GM21825 (cell line): Measurements from ENCODE around the gene SLC5A9.
"Not testable (repeated sequence)": the region's sequence is repeated elsewhere in the genome, so short reads cannot be mapped to it uniquely, and the experiment has no call there.

Experiments
- ATAC-seq: cut with Tn5 transposase; IDR thresholded peaks from one replicate; pipeline ENCODE4 v1.9.1; 2021; ENCODE audit warnings: mild to moderate bottlenecking, moderate library complexity; ENCODE audit not compliant: unreplicated experiment

Gene SLC5A9

DNA sequence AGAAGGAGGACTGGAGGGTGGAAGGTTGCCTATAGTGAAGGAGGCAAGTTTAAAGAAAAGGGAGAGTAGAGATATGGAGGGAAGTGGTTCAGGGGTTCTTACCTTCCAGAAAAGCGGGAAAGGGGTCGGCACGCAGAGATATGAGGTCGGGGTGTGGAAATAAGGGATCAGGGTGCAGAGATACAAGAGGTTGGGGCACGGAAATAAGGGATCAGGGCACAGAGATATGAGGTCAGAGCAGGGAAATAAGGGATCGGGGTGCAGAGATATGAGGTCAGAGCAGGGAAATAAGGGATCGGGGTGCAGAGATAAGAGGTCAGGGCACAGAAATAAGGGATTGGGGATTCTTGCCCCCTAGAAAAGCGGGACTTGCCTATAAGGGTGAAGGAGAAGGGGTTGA is 9.1 kb upstream of the SLC5A9 start:
- ATAC-seq: not testable (repeated sequence)

DNA sequence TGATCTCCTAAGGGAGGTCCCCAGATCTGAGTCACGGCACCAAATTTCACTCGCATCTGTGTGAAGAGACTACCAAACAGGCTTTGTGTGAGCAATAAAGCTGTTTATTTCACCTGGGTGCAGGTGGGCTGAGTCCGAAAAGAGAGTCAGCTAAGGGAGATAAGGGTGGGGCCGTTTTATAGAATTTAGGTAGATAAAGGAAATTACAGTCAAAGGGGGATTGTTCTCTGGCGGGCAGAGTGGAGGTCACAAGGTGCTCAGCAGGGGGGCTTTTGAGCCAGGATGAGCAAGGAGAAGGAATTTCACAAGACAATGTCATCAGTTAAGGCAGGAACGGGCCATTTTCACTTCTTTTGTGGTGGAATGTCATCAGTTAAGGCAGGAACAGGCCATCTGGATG is 8.2 kb upstream of the SLC5A9 start:
- not testable (repeated sequence) for ATAC-seq

- no peak for ATAC-seq
Measured at GRCh38 chr1:48214820-48215219, 7.7 kb upstream of the SLC5A9 start.

DNA sequence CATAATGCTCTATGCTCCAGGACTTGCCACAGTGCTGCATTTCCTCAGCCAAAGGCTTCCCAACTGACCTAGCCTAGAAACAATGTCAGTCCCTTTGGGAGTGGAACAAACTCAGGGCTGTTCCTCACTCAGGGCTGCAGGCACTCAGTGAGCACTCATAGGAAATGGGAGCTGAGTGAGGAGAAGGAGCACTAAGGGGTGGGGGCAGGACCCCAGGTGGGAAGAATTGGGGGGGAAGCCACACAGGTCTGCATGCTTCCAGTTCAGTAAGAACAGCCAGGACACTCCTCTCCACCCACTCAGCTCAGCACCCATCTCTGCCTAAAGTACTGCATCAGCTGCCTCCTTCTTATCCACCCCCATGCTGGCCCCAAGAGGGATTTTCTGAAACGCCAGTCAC is 7.3 kb upstream of the SLC5A9 start:
- ATAC-seq: no peak

DNA sequence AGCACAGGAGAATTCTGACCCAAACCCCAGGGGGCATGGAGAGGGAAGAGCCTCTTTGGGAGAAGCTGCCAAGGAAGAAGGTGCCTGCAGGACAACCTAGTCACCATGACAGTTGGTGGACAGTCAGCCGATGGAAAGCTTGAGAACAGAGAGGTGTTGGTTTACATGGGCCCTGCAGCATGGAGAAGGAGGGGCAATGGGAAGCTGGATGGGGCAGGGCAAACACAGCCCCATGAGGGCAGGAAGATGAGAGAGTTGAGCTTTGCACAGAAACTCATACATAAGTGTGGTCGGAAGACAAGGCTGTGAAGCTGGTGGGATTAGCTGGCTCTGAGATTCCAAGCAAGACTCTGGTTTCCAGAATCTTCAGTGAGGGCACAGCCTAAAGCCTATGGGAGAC is 6.6 kb upstream of the SLC5A9 start:
- no peak for ATAC-seq

DNA sequence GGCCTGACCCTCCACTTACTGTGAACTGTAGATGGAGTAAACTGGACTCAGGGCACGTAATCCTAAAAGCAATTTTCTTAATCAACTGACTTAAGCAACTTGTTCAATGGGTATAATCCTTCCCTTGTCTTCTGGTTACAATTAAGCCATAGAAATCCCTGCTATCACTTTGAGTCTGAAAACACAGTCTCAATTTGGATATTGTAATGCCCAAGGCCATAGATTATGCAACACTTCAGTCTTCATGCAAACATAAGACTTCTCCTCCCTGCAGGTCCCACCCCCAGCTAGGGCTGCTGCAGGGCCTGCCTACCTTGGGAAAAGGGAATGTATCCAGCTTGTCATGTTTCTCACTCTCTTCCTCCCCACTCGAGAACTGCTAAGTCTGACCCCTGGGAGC is 6.2 kb upstream of the SLC5A9 start:
- ATAC-seq: no peak

DNA sequence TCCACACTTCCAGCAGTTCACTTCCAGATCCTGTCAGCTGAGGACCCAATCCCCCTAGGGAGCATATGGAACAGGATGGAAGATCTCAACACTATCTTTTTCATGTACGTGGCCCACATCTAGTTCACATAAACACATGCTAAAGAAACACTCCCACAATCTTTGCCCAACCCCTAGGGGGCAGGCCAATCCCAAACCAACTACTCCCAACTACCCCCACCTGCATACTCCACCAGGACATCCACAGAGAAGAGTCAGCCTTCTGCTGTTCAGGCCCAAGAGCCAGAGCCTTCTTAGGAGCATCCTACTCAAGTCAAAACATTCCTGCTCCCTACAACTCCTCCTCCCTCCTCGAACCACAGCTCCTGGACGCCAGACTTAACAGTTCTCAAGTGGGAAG is 5.6 kb upstream of the SLC5A9 start:
- no peak for ATAC-seq

DNA sequence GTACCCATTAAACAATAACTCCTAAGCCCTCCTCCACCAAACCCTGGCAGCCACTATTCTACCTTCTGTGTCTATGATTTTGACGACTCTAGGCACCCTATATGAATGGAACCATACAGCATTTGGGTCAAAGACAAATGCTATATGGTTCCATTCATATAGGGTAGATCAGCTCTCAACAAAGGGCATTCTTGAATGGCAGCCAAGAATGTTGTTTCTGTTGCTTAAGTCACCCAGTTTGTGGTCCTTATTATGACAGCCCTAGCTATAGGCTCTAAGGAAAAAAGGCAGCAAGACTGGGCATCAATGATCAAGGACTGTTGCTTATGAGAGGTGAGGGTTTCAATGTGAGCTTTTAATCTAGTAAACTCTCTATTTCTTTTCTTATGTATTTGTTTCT is 4.7 kb upstream of the SLC5A9 start:
- ATAC-seq: no peak

GRCh38 chr1:48219803-48220202 is 2.7 kb upstream of the SLC5A9 start:
- no peak for ATAC-seq

GRCh38 chr1:48221122-48221521 is 1.4 kb upstream of the SLC5A9 start:
- ATAC-seq: no peak

GRCh38 chr1:48221657-48222056 is 859 bp upstream of the SLC5A9 start:
- ATAC-seq: no peak

- no peak for ATAC-seq
Measured at GRCh38 chr1:48223366-48224240, 1.1 kb downstream of the SLC5A9 start.

DNA sequence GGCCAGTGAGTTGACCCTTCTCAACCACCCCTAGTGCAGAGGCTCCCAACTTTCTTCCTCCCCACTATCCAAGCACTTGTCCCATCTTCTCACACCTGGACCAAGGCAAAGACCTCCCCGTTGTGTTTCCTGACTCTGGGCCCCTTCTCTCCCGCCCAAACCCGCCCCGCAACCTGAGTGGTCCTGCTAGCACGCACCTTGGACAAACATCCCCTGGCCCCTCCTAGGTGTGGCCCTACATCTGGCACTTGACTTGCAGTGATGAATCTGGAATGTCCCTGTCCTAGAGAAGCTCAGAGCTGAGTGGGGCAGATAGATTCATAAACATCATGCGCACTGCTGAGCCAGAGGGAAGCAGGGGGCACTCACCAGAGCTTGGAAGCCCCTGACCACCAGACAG is 2.3 kb downstream of the SLC5A9 start:
- no peak for ATAC-seq

DNA sequence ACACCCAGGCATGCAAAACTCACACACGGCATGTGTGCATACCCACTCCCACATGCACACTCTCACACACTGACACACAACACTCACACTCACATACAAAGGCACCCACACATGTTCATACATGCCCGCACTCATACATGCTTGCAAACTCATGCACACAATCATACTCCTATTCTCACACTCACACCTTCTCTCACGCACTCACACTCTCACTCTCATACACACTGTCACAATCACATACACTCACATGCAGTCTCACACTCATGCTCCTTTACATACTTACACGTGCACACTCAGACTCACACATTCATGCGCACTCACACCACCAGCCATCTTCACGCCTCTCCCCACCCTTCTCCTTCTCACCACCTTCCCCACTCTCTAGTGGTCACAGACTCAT is 3.1 kb downstream of the SLC5A9 start:
- no peak for ATAC-seq

DNA sequence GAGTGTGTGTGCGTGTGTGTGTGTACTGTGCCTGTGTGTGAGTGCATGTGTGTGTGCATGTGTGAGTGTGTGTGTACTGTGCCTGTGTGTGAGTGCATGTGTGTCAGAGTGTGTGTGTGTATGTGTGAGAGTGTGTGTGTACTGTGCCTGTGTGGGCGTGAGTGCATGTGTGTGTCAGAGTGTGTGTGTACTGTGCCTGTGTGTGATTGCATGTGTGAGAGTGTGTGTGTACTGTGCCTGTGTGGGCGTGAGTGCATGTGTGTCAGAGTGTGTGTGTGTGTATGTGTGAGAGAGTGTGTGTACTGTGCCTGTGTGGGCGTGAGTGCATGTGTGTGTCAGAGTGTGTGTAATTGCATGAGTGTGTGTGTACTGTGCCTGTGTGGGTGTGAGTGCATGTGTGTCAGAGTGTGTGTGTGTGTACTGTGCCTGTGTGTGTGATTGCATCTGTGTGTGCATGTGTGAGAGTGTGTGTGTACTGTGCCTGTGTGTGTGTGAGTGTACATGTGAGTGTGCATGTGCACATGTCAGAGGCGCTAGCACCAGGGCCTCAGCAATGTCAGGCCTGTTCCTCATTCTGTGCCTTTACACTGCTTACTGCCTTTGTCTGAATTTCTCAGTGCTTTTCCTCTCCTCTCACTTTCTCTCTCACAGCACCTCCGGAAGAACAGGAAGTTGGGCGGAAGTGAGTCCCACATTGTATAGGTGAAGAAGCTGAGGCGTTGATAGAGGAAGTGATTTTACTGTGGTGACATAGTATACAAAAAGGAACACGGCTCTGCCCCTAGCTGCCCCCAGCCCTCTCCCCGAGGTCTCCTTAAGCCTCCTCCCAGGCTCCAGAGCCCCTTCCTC is 4.9 kb downstream of the SLC5A9 start:
- no peak for ATAC-seq

GRCh38 chr1:48228156-48228555 is 5.6 kb downstream of the SLC5A9 start:
- no peak for ATAC-seq

DNA sequence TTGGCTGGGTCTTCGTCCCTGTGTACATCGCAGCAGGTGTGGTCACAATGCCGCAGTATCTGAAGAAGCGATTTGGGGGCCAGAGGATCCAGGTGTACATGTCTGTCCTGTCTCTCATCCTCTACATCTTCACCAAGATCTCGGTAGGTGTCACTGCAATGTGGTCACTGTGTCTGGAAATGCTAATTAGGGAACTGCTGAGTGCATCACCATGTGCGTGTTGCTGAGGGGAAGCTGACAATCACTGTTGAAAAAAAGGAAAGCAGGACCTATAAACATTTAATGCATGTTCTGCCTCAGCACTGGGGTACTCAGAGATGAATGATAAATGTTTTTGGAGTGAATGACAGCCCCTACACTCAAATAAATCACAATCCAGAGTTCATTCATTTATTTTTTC is 6.8 kb downstream of the SLC5A9 start:
- ATAC-seq: no peak

DNA sequence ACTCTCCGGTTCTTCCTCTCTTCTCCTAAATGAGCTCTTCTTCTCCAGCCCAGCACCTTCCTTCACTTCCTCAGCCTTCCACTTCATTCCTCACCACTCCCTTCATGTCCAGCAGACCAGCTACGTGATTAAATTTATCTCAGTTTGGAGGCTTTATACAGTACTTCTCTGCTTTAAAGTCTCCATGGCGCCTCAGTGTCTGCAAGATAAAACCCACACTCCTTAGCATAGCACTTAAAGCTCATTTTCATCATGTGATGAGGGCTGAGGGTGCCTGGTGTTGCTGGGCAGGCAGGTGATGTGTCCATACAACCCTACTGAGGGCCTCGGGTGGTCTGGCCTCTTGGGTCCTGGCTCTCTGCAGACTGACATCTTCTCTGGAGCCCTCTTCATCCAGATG is 7.7 kb downstream of the SLC5A9 start:
- no peak for ATAC-seq

DNA sequence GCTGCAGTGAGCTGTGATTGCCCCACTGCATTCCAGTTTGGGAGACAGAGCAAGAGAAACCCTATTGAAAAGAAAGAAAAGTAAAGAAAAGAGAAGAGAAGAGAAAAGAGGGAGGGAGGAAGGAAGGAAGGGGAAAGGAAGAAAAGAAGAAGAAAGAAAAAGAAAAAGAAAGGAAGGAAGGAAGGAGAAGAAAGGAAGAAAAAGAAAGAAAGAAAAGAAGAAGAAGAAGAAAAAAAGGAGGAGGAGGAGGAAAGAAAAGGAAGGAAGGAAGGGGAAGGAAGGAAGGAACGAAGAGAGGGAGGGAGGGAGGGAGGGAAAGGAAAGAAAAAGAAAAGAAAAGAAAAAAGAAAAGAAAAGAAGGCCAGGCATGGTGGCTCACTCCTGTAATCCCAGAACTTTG is 10.2 kb downstream of the SLC5A9 start:
- ATAC-seq: no peak

DNA sequence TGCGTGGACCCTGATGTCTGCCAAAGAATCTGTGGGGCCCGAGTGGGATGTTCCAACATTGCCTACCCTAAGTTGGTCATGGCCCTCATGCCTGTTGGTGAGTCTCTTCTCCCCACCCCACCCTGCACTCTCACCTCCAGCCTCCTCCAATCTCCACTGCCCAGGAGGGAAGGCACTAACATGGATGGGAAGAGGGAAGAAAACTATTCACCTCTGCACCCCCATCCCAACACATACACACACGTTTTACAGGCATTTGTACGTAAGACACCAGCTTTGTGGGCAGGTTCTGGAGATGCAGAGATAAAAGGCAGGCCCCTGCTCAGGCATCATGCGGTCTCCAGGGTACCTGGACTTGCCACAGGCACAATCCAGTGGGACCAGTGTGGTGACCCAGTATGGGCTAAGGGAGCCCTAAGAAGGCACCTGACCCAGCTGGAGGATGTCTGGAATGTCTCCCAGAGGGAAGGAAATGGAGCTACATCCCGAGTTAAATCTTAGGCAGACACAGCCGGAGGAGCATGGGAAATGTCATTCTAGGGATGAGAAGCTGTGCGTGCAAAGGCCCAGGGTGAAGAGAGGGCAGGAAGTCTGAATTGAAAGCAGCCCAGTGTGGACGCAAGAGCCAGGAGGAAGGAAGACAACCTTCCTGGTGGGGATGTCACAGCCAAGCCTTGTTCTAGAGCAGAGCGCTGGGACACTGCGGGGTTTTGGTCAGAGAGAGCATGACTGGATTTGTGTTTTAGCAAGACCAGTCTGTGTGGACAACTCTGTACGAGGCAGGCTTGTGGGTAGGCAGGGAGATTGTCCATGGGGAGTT is 11.4 kb downstream of the SLC5A9 start:
- ATAC-seq: no peak

DNA sequence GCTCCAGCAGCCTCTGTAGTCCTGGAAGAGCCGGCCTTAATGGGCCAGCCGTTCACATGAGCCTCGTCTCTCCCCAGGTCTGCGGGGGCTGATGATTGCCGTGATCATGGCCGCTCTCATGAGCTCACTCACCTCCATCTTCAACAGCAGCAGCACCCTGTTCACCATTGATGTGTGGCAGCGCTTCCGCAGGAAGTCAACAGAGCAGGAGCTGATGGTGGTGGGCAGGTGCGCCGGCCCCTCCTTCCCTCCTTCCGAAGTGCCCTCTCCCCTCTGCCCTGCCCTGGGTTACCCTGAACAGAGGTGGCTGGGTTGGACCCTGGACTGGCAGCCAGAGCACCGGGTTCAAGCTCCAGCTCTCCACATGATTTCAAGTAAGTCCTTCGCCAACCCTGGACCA is 13.1 kb downstream of the SLC5A9 start:
- no peak for ATAC-seq
